ENCODE results near the gene HEPN1.

- TF ChIP-seq CHD2 (IDR thresholded peaks at IDR 0.05; ENCODE audit: borderline replicate concordance, low read depth, low read length) (no peak), EP300 (IDR thresholded peaks at IDR 0.05; ENCODE audit: borderline replicate concordance in 1 of 2, control insufficient read depth in 1 of 2, low read depth in 2 of 2, low read length in 2 of 2) (no peak), RAD21 (IDR thresholded peaks at IDR 0.05; ENCODE audit: insufficient read depth, low read depth, low read length) (no peak), HDAC2 (IDR thresholded peaks at IDR 0.05) (no peak), CTCF (IDR thresholded peaks at IDR 0.05 in 2 of 3, conservative IDR thresholded peaks at IDR 0.05 in 1 of 3; ENCODE audit: control insufficient read depth in 2 of 3, extremely low read depth in 1 of 3, insufficient read depth in 1 of 3, low read depth in 3 of 3, low read length in 3 of 3) (no peak), POLR2A (IDR thresholded peaks at IDR 0.05; ENCODE audit: low read depth, low read length) (no peak), FOXM1 (IDR thresholded peaks at IDR 0.05; ENCODE audit: low read depth, low read length) (no peak), KLF5 (IDR thresholded peaks at IDR 0.05; ENCODE audit: partially characterized antibody) (no peak), ZBTB33 (IDR thresholded peaks at IDR 0.05) (no peak), SKIL (IDR thresholded peaks at IDR 0.05; ENCODE audit: low read depth, poor library complexity, severe bottlenecking) (no peak), HCFC1 (IDR thresholded peaks at IDR 0.05; ENCODE audit: low read length) (no peak), MTA2 (IDR thresholded peaks at IDR 0.05; ENCODE audit: low read depth) (no peak)
These were observed 21.3 kb upstream of the HEPN1 start, which contains the start of gene ROBO4 for GRCh38 chr11:124897674-124898262.

Measured in GM12878 (cell line).